Activated CD4-positive, alpha-beta T cell treated with anti-CD3 and anti-CD28 coated beads, Interleukin-2, amount 10 ng/mL, durations not matched to agents 24 days and 14 days (primary cell): ENCODE measurements around the gene QPCTL. TPM values are rescaled to one million over a fixed set of nuclear protein-coding genes. Genes with fewer than 3 reads are reported as not detected.

Source experiments
- DNase-seq: peaks from one replicate; pipeline ENCODE4 v3.0.0; 2022
- H3K27ac Mint-ChIP-seq: one replicate; pipeline ENCODE4 v1.8.0; 2022; ENCODE audit warnings: mild to moderate bottlenecking, mixed read lengths
- H3K27me3 Mint-ChIP-seq: one replicate; pipeline ENCODE4 v1.8.0; 2022; ENCODE audit warnings: mixed read lengths
- H3K36me3 Mint-ChIP-seq: one replicate; pipeline ENCODE4 v1.8.0; 2022; ENCODE audit warnings: low read depth, mild to moderate bottlenecking, mixed read lengths
- H3K4me1 Mint-ChIP-seq: one replicate; pipeline ENCODE4 v1.8.0; 2021; ENCODE audit warnings: mixed read lengths
- H3K4me3 Mint-ChIP-seq: one replicate; pipeline ENCODE4 v1.8.0; 2022; ENCODE audit warnings: mild to moderate bottlenecking, moderate library complexity, mixed read lengths
- H3K9me3 Mint-ChIP-seq: one replicate; pipeline ENCODE4 v1.8.0; 2021; ENCODE audit warnings: mixed read lengths
- intact Hi-C: fragments of 100-400 bp; cut with micrococcal nuclease; formaldehyde crosslinking; loops from one replicate; pipeline ENCODE4 v1.15.1; 2023
- total RNA-seq: library from RNA; stranded (reverse); gene quantifications from 2 replicates; pipeline ENCODE4 v1.2.3, GENCODE V29; 2022

Gene QPCTL
- 16.7 and 20.9 TPM in 2 replicates for total RNA-seq

DNA sequence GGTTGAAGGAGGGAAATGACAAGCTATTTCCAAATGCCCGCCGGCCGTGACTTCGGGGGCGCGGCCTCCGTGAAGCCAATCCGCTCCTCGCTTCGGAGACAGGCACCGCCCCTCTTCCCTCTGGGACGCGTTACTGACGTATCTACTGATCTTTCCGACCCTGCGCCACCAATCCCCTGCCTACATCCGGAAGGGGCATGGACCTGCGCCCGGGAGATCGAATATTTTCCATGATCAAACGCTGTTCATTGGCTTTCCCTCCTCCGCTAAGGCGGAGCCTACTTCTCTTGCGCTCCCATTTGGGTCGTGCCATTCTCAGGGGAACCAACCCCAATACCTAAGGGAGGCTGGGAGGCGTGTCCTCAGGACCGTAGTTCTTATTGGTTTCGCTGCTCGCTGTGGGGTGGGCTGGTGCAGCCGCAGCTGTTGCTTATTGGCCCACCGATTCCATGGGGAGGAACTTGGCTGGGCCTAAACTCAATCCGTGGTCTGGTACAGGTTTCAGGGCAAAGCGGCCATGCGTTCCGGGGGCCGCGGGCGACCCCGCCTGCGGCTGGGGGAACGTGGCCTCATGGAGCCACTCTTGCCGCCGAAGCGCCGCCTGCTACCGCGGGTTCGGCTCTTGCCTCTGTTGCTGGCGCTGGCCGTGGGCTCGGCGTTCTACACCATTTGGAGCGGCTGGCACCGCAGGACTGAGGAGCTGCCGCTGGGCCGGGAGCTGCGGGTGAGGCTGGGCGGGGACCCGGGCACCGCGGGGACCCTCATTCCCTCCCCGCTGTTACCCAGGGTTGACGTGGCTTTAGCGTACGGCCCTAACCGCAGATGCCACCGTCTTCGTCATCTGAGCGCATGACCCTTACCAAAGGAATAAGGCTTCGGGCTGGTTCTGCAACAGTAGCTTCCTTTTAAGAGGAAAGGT, at the start of gene QPCTL:
Gene QPCTL (plus strand): TSS at position 480 of the 919 bp plus-strand sequence. CDS start 38 bp downstream, at position 518.
- Mint-ChIP-seq H3K9me3 (no peaks in the 10 kb centered on the region), H3K27me3 (no peaks in the 10 kb centered on the region), H3K36me3 (peaks cover 49% of the 10 kb centered on the region), H3K4me1 (peaks cover 19% of the 10 kb centered on the region), H3K4me3 (peak within 1 kb of the TSS; percentile 94), H3K27ac (peak within 1 kb of the TSS; percentile 97)
- peak; percentile 99 for DNase-seq
- intact Hi-C loops: loop anchor here (1.0 to 2.0 kb wide), 10 partner anchors 11 to 194 kb away; partner anchors contain the start of genes FBXO46, GIPR, IRF2BP1 and OPA3

DNA sequence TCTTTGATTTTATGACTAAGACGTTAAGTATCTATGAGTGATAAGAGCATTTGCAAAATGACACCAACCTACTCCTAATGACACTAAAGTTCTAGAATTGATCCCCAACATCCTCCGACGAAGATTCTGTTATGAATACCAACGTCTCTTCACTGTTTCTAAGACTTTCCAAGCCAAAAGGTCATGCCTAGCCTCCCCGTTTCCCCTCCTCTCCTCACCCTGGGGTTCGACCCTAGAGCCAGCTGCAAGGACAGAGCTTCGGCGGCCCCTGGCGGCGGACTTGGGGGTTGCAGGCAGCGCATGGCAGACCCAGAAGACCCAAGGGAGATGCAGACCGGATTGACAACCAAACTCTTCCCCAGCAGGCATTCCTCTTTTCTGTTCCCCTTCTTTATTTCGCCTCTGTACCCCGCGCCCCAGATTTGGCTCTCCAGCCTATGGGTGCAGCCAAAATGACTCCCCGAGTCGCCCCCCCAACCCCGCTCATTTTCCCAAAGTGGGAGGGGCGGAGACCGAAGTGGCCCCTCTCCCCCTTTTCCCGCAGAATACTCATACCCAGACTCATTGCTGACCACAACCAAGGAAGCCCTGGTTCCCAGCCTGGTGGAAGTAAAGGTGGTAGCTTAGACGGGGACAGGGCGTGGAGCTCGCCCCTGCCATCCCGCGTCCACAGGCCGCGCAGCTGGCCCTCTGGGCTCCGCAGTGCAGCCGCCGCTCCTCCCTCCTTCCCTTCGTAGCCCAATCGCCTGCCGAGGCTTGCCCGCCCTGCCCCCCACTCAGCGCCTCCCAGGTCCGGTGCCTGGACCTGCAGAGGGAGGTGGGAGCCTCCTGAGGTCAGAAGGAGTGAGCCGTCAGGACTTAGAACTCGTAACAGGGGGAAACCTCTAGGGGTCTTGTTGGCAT, 49.2 kb upstream of the QPCTL start:
- Mint-ChIP-seq H3K27ac (peak overlapping the region; percentile 98), H3K27me3 (peaks cover 6% of the 10 kb centered on the region), H3K4me1 (peaks cover 42% of the 10 kb centered on the region), H3K9me3 (no peaks in the 10 kb centered on the region), H3K4me3 (peak overlapping the region; percentile 82), H3K36me3 (peaks cover 15% of the 10 kb centered on the region)
- peak; percentile 97 for DNase-seq
- intact Hi-C loops: loop anchor here (1.0 to 5.0 kb wide), 6 partner anchors 26 to 221 kb away; partner anchors contain the start of genes ERCC1 and GIPR

DNA sequence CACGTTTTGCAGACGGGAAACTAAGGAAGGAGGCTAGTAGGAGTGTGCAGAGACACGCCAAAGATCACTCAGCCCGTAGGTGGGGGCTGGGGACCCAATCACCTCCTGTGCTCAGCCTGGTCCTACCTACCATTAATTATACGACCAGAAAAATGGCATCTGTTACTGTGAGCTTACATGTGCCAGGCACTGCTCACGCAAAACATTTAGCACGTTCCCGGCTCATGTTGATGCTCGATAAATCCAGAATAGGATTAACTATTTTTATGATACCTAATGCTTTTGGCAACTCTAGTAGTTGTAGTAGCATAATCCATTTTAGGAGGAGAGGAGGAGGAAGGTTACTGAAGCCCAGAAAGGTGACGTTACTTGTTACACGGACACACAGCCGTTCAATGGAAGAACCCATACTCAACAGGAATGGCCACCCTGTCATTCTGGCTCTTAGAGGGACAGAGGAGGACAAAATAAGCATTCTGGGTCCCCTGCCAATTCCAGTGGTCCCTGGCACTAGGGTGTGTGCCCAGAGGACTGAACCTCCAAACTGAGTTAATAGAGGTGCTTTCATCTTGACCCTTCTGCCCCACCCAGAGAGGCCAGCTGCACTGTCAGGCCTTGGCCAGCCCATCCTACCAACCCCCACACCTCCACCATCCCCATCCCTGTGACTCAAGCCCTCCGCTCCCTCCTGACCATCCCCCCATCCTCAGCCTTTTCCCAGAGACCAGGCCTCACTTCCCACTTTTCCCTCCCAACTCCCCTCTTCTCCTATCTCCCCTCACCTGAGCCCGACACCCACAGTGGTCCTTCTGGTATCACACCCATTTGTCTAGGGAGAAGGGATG, 48.3 kb upstream of the QPCTL start:
- Mint-ChIP-seq H3K27ac (peak overlapping the region; percentile 98), H3K4me1 (peaks cover 36% of the 10 kb centered on the region), H3K9me3 (no peaks in the 10 kb centered on the region), H3K36me3 (peaks cover 9% of the 10 kb centered on the region), H3K27me3 (peaks cover 6% of the 10 kb centered on the region), H3K4me3 (peak overlapping the region; percentile 82)
- DNase-seq: peak; percentile 60
- intact Hi-C loops: loop anchor here (1.0 to 5.0 kb wide), 6 partner anchors 25 to 222 kb away; partner anchors contain the start of genes ERCC1 and GIPR

DNA sequence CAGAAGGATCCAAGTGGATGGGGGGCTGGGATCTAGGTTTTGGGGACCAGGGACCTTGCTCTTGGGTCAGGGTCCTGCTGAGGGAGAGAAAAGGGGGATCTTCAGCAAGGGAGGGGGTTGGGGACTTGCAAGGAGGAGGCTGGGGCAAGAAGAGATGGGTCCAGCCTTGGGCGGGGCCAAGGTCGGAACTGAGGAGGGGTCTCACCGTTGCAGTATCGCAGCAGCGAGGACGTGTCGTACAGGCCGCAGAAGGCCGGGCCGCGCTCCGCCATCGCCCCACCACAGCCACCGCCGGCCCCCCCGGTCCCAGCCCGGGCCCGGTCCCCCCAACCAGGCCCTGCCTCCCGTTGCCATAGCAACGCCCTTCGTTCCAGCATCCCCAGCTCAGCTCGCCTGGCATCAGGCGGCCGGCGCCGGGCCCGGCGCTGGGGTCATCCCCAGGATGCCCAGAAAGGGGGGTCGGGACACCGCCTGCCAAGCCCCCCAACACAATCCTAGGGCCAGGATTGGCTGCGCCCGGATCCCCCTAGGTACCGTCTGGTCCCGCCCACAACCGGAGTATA, 47.3 kb upstream of the QPCTL start:
- Mint-ChIP-seq H3K36me3 (peaks cover 7% of the 10 kb centered on the region), H3K27me3 (peaks cover 6% of the 10 kb centered on the region), H3K4me3 (peak overlapping the region; percentile 89), H3K27ac (peak overlapping the region; percentile 83), H3K4me1 (peaks cover 33% of the 10 kb centered on the region), H3K9me3 (no peaks in the 10 kb centered on the region)
- intact Hi-C loops: loop anchor here (1.0 kb wide), 1 partner anchor 47 kb away; the partner anchor contains the start of gene QPCTL
- DNase-seq: no peak

DNA sequence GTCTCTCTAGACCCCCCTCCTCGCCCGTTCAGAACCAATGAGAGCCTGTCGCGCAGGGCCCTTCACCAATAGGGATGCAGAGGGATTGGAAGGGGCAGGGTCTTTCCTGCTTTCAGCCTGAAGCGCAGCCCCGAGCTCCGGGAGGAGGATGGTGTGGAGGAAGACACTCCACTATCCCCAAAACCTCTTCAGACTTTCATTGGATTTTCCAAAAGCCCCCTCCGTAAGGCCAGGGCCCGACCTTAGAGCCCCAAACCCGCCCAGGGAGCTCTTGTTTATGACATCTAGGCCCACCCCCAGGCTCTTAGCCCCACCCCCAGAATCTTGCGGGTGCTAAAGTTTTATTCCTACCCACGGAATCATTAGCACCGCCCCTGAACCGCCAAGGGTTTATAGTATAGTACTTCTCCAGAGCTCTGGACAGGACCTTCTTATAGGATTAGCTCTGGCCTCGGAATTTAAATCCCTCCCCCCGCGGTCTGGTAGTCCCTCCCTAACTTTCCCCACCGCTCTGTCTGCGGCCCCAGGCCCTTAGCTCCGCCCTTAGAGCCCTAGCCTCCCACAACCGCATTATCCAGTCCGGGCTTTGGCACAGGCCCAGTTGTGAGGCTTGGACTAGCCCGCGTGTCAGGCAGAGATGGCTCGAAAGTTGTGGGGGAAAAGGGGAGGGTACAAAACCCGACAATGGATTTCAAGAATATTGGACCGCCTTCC, 46.7 kb upstream of the QPCTL start:
- peaks cover 5% of the 10 kb centered on the region for H3K36me3 Mint-ChIP-seq
- peak; percentile 95 for DNase-seq
- H3K27ac Mint-ChIP-seq: peak overlapping the region; percentile 83
- no peaks in the 10 kb centered on the region for H3K9me3 Mint-ChIP-seq
- H3K4me1 Mint-ChIP-seq: peaks cover 31% of the 10 kb centered on the region
- peaks cover 6% of the 10 kb centered on the region for H3K27me3 Mint-ChIP-seq
- H3K4me3 Mint-ChIP-seq: peak overlapping the region; percentile 89
- intact Hi-C loops: loop anchor here (1.0 kb wide), 1 partner anchor 47 kb away; the partner anchor contains the start of gene QPCTL

DNA sequence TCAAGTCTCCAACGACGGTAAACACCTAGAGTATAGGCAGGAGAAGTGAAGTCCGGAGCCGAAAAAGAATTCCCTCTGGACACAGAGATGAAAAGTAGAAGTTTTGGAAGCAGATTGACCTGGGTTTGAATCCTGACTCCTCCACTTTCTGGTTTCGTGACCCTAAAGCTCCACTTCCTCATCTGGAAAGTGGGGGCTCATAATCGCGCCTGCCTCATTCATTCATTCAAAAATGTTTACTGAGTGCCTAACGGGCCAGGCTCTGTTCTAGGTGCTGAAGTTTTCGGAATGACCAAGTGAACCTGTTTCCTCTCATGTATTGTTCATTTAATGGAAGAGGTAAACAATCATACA, 46.1 kb upstream of the QPCTL start:
- H3K27me3 Mint-ChIP-seq: peaks cover 6% of the 10 kb centered on the region
- intact Hi-C loops: no loop called here
- H3K36me3 Mint-ChIP-seq: no peaks in the 10 kb centered on the region
- no peak for DNase-seq
- H3K4me3 Mint-ChIP-seq: peak overlapping the region; percentile 89
- H3K27ac Mint-ChIP-seq: peak overlapping the region; percentile 81
- no peaks in the 10 kb centered on the region for H3K9me3 Mint-ChIP-seq
- peaks cover 26% of the 10 kb centered on the region for H3K4me1 Mint-ChIP-seq

- H3K27ac Mint-ChIP-seq: no peak overlapping the region
- no peaks in the 10 kb centered on the region for H3K36me3 Mint-ChIP-seq
- H3K27me3 Mint-ChIP-seq: no peaks in the 10 kb centered on the region
- H3K9me3 Mint-ChIP-seq: no peaks in the 10 kb centered on the region
- no peak for DNase-seq
- H3K4me1 Mint-ChIP-seq: peaks cover 6% of the 10 kb centered on the region
- H3K4me3 Mint-ChIP-seq: no peak overlapping the region
- intact Hi-C loops: no loop called here
Observed at GRCh38 chr19:45650722-45651121, 41.7 kb upstream of the QPCTL start.

GRCh38 chr19:45653634-45654033, 38.8 kb upstream of the QPCTL start:
- intact Hi-C loops: no loop called here
- Mint-ChIP-seq H3K27me3 (peaks cover 1% of the 10 kb centered on the region), H3K9me3 (no peaks in the 10 kb centered on the region), H3K36me3 (no peaks in the 10 kb centered on the region), H3K27ac (no peak overlapping the region), H3K4me3 (no peak overlapping the region), H3K4me1 (no peaks in the 10 kb centered on the region)
- no peak for DNase-seq

- DNase-seq: no peak
- Mint-ChIP-seq H3K4me1 (no peaks in the 10 kb centered on the region), H3K36me3 (no peaks in the 10 kb centered on the region), H3K4me3 (no peak overlapping the region), H3K9me3 (no peaks in the 10 kb centered on the region), H3K27me3 (peaks cover 7% of the 10 kb centered on the region), H3K27ac (no peak overlapping the region)
- intact Hi-C loops: no loop called here
Observed at GRCh38 chr19:45655073-45655472, 37.4 kb upstream of the QPCTL start.

GRCh38 chr19:45657520-45658167, 34.8 kb upstream of the QPCTL start:
- Mint-ChIP-seq H3K36me3 (no peaks in the 10 kb centered on the region), H3K27ac (no peak overlapping the region), H3K9me3 (no peaks in the 10 kb centered on the region), H3K4me3 (no peak overlapping the region), H3K27me3 (peaks cover 15% of the 10 kb centered on the region), H3K4me1 (no peaks in the 10 kb centered on the region)
- intact Hi-C loops: no loop called here
- DNase-seq: no peak

- peaks cover 2% of the 10 kb centered on the region for H3K4me1 Mint-ChIP-seq
- H3K9me3 Mint-ChIP-seq: no peaks in the 10 kb centered on the region
- no peak for DNase-seq
- no peaks in the 10 kb centered on the region for H3K36me3 Mint-ChIP-seq
- H3K4me3 Mint-ChIP-seq: no peak overlapping the region
- no peak overlapping the region for H3K27ac Mint-ChIP-seq
- intact Hi-C loops: no loop called here
- peaks cover 15% of the 10 kb centered on the region for H3K27me3 Mint-ChIP-seq
Observed at GRCh38 chr19:45659096-45659729, 33.3 kb upstream of the QPCTL start.
